HT1080 (cell line): ENCODE results near the gene EXOSC7. TPM values are rescaled to one million over a fixed set of nuclear protein-coding genes. Genes with fewer than 3 reads are reported as not detected.
"Not testable (repeated sequence)": the region's sequence is repeated elsewhere in the genome, so short reads cannot be mapped to it uniquely, and the experiment has no call there.

Experiments
- DNase-seq: peaks from one replicate; pipeline ENCODE4 v3.0.0-alpha.2; 2015; ENCODE audit warnings: low read depth
- total RNA-seq: library from RNA; depleted of rRNA; stranded (reverse); fragments of >200 nt; shearing (Covaris generic); gene quantifications from 2 replicates; pipeline ENCODE4 v1.2.3, GENCODE V29; 2014

Gene EXOSC7
- total RNA-seq, 1 experiment from 2014 or later: 71.0 TPM

DNA sequence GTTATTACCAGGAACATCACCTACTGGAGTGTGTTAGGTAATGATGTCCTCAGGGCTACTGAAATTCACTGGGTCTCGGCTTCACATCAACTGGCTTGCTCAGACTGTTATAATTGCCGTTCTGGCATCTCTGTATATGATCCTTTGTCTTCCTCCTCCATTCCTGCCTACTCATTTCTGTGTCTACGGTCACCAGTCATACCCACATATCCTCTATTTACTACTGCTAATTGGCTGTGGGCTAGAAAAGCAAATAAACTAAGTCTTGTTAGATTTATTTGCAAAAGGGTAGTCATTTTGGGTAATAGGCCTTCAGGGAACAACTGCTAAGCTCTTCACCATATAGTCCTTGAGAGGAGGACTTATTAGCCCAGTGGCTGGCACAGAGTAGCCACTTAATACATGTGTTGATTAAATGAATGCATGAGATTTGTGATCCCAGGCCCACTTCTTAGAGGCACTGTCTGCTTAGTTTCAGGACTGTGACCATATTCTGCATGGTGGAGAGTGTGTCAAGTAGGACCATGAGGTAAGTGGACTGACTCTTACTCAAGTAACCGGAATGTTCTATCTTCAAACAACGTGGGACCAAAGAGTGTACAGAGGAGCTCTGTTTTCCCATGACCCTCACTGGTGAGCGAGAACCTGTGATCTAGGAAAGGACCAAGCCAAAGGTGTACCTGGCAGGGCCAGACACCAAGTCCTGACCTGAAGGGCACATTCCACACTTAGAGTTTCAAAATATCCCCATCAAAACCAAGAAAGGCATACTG lies 13.2 kb upstream of the EXOSC7 start:
- DNase-seq: no peak

GRCh38 chr3:44963571-44964325 lies 12.3 kb upstream of the EXOSC7 start:
- no peak for DNase-seq

DNA sequence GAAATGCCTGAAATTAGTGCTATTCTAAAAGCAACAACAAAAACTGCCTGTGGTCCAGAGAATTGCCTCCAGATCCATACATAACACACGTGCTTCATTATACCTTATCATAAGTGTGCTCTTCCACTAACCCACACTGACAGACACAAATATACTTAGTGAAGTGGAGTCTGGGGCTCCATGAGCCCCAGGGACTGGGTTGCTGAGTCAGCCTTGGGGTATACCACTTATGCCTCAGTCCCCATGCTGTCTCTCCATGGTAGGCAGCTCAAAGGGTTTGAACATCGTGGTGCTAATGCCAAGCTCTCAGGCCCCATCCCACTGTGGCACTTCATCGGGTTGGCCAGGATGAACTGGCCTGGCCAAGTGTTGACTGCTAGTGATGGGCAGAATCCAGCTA lies 10.9 kb upstream of the EXOSC7 start:
- no peak for DNase-seq

GRCh38 chr3:44966795-44967278 lies 9.2 kb upstream of the EXOSC7 start:
- DNase-seq: peak; percentile 37

DNA sequence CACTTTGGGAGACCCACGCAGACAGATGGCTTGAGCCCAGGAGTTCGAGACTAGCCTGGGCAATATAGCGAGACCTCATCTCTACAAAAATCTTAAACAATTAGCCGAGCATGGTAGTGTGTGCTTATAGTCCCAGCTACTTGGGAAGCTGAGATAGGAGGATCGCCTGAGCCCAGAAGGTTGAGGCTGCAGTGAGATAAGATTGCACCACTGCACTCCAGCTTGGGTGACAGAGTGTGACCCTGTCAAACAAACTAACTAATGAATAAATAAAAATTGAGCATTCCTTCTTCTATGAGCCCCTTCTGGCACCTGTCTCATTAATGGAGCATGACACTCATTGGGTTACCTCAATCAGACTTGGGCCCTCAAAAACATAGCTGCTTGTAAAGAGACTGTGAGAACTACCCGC lies 7.6 kb upstream of the EXOSC7 start:
- DNase-seq: no peak

DNA sequence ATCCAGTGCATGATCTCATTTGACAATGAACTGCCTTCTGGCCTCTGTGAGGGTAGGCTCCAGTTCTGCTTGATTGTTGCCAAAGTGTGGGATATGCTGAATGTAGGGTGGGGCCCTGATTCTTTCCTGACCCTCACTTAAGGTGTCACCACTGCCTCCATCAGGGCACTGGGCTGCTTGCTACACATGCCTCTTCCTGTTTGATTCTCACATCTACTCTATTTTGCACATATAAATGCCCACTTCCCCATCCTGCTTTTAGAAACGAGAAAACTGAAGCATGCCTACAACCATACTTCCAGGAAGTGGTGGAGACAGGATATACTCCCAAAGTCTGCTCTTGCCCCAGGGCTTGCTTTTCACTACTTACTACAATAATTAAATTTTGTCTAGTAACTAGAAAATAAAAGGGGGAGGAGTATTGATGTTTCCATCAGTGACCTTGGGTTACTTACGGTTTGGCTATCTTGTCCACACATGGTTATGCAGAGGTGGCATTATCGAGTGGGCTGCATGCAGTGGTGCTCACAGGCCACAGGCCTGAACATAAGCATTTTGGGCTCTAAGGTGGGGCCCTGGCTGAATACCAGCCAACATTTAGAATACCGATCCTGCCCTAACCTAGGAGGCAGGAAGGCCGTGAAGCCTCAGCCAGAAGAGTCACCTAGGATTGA lies 6.8 kb upstream of the EXOSC7 start:
- DNase-seq: no peak

DNA sequence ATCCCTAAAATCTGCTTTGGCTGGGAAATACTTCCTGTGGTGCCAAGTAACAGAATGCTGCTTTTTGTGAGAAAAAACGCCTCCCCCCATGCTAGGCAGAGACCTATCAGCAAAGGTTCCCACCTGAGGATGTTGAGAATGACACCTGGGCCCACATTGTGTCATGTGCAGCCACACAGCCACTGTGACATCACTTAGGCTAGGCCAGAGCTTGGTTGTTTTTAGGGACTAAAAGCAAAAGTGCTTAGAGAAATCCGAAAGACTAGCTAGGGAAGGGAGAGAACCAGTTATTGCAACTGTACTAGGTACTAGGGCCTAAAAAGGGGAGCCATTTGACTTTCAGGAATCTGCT lies 6.2 kb upstream of the EXOSC7 start:
- no peak for DNase-seq

- DNase-seq: no peak
These were observed 5.0 kb upstream of the EXOSC7 start for GRCh38 chr3:44970926-44971490.

DNA sequence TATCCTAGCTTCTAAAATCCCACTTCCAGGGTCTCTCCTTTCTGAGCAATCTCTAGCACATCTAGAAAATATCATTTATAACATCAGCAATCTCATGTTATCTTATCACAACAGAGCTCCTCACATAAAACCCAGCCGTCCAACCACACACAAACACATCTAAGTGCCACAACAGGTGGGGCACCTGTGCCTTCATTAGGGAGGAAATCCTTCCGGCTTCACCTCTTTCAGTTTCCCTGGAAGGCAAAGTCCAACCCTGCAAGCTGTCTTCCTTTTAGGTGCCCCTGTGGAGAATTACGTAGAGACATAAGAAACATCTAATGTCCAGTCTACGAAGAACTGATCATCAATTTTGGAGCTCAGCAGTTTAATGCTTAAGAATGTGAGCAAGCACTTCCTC lies 1.6 kb upstream of the EXOSC7 start:
- DNase-seq: no peak

- no peak for DNase-seq
These were observed 5.2 kb downstream of the EXOSC7 start for GRCh38 chr3:44981220-44981619.

DNA sequence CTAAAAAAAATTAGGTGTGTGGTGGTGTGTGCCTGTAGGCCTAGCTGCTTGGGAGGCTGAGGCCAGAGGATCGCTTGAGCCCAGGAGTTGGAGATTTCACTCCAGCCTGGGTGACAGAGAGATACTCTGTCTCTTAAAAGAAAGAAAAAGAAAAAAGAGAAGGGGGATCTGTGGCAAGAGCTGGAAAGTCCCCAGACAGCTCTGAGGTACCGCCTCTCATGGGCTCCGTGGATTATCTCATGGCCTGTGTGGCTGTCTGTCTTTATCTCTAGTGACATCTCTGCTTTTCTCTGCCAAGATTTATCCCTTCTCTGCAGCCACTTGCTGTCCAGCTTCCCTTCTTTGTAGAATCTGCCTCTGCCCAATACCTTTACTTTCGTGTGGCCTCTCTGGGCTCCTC lies 5.7 kb downstream of the EXOSC7 start:
- no peak for DNase-seq

DNA sequence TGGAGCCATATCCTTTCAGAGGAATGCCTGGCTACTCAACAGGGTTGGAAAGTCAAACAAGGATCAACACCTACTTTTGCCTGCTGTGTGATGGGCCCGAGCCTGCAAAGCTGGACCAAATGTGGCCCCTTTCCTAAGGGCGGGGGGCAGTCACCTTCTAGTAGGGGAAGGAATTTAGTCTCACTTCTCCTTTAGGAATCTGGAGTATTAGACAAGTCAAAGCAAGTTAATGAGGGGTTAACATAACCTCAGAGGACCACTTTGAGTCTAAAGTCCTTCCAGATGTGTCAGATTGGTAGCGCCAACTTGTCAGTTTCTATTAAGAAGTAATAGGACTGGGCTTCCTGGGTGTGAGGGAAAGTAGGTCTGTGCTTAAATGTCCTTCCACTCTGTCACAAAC lies 6.8 kb downstream of the EXOSC7 start:
- no peak for DNase-seq

- no peak for DNase-seq
These were observed 7.5 kb downstream of the EXOSC7 start for GRCh38 chr3:44983484-44983941.

DNA sequence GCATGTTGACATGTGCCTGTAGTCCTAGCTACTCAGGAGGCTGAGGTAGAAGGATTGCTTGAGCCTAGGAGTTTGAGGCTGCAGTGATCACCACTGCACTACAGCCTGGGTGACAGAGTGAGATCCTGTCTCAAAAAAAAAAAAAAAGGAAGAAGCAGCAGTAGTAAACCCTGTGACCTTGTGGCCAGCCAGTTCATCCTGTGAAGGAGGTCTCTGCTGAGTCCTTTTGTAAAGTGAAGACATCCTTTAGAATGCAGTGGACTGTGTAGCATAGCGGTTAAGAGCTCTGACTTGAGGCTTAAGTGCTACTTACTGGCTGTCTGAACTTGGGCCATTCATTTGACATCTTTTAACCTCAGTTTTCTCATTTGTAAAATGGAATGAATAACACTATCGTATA lies 8.3 kb downstream of the EXOSC7 start:
- DNase-seq: no peak

GRCh38 chr3:44986330-44986729 lies 10.3 kb downstream of the EXOSC7 start:
- DNase-seq: not testable (repeated sequence)

DNA sequence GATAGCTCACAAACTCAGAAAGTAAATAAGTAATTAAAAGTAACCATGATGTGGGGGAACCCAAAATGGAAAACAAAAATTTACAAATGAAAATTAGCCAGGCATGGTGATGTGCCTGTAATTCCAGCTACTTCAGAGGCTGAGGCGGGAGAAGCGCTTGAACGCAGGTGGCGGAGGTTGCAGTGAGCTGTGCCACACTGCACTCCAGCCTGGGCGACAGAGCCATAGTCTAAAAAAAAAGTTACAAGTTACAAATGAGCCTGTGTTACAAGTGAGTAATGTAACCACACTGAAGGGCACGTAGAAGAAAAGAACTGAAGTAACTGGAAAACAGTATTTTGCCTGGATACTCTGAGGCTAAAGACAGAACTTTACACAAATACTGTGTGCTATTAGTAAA lies 11.3 kb downstream of the EXOSC7 start:
- DNase-seq: no peak

- DNase-seq: no peak
These were observed 12.0 kb downstream of the EXOSC7 start for GRCh38 chr3:44988073-44988472.

GRCh38 chr3:44989141-44989540 lies 13.1 kb downstream of the EXOSC7 start:
- DNase-seq: no peak

DNA sequence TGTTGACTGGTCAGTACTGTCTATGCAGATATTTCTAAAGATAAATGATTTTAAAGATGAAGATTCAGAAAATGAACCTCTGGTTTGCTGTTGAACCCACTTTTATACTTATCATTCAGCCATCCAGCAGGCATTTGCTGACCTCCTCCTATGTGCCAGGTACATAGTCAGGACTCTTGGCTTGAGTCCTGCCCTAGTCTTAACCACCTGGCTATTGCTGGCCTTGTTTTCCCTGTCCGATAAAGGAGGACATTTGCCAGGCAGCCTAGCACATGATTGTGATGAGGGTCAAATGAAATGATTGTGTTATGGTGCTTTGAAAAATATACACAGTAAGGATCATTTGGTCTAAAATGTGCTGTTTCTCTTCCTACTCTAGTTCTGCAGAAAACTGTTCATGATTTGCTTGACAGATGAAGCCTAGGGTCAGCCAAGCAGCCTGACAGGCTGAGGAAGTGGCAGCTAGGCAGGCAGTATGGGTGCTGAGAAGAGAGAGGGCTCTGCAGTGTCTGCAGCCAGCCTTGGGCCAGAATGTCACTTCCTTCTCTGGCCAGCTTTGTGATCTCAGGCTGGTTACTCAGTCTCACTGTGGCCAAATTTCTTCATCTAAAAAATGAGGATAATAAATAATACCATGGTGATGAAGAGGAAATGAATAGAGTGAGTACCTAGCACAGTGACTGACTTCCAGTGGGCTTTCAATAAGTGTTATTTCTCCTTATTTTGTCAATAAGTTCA lies 13.8 kb downstream of the EXOSC7 start:
- no peak for DNase-seq

DNA sequence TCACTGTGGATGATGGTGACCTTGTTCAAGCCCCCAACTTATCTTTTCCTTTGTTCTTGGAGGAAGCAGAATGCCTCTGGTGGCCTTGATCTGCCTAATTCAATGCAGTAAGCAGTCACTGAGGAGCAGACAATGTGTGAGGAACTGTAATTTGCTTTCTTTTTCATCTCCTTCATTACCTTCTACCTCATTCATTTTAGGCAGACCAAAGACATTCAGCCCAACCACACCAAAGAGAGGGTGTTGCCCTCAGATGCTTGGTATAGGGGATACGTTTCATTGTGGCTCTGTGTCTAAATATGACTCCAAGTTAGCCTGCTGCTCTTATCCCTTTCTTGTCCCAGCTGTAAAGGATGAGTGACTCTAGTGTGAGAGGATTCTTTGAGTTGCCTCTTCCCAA lies 15.3 kb downstream of the EXOSC7 start:
- no peak for DNase-seq
